Astrocyte (in vitro differentiated cells and primary cell): ENCODE measurements around the gene SAP30BP. TPM values are rescaled to one million over a fixed set of nuclear protein-coding genes. Genes with fewer than 3 reads are reported as not detected.

Experiments used
- DNase-seq: peaks from one replicate; pipeline ENCODE4 v3.0.0-alpha.2; 2010; ENCODE audit warnings: low read depth
- FAIRE-seq: peaks from 2 replicates; lab custom pipeline; 2011; peaks lifted over from hg19 to GRCh38; lab: Jason Lieb, UNC
- H2AFZ ChIP-seq: 2 replicates; pipeline ENCODE4 v1.6.0; 2012; ENCODE audit warnings: low read depth, low read length, inconsistent platforms
- H3K27ac ChIP-seq: 2 replicates; pipeline ENCODE4 v1.5.1; 2011; ENCODE audit warnings: low read depth, low read length, inconsistent platforms
- H3K27me3 ChIP-seq: 2 replicates; pipeline ENCODE4 v1.6.0; 2011; ENCODE audit warnings: low read length, inconsistent platforms; ENCODE audit not compliant: insufficient read depth
- H3K36me3 ChIP-seq: 2 replicates; pipeline ENCODE4 v1.5.1; 2011; ENCODE audit warnings: low read length, inconsistent platforms; ENCODE audit not compliant: insufficient read depth
- H3K4me1 ChIP-seq: 2 replicates; pipeline ENCODE4 v1.5.1; 2011; ENCODE audit warnings: low read length, inconsistent platforms; ENCODE audit not compliant: insufficient read depth
- H3K4me2 ChIP-seq: 2 replicates; pipeline ENCODE4 v1.6.0; 2012; ENCODE audit warnings: low read length, inconsistent platforms
- H3K4me3 ChIP-seq: 2 replicates; pipeline ENCODE4 v1.5.1; 2011; ENCODE audit warnings: low read depth, mild to moderate bottlenecking, low read length, inconsistent platforms; ENCODE audit not compliant: insufficient read depth
- H3K79me2 ChIP-seq: 2 replicates; pipeline ENCODE4 v1.6.0; 2012; ENCODE audit warnings: mild to moderate bottlenecking, low read length, inconsistent platforms; ENCODE audit not compliant: insufficient read depth
- H3K9ac ChIP-seq: 2 replicates; pipeline ENCODE4 v1.6.0; 2012; ENCODE audit warnings: mild to moderate bottlenecking, low read length, inconsistent platforms
- H3K9me3 ChIP-seq: 2 replicates; pipeline ENCODE4 v1.5.1; 2012; ENCODE audit warnings: low read depth, mild to moderate bottlenecking, low read length, inconsistent platforms; ENCODE audit not compliant: insufficient read depth
- H4K20me1 ChIP-seq: 2 replicates; pipeline ENCODE4 v1.6.0; 2012; ENCODE audit warnings: low read length, inconsistent platforms; ENCODE audit not compliant: insufficient read depth
- H3K27ac Mint-ChIP-seq: one replicate; pipeline ENCODE4 v1.8.0; 2021; ENCODE audit warnings: mild to moderate bottlenecking, mixed read lengths; ENCODE audit not compliant: unreplicated experiment
- H3K27me3 Mint-ChIP-seq: one replicate; pipeline ENCODE4 v1.8.0; 2021; ENCODE audit warnings: low read depth, mixed read lengths; ENCODE audit not compliant: unreplicated experiment
- H3K36me3 Mint-ChIP-seq: one replicate; pipeline ENCODE4 v1.8.0; 2021; ENCODE audit warnings: low read depth, mixed read lengths; ENCODE audit not compliant: unreplicated experiment
- H3K4me1 Mint-ChIP-seq: one replicate; pipeline ENCODE4 v1.8.0; 2021; ENCODE audit warnings: low read depth, mixed read lengths; ENCODE audit not compliant: unreplicated experiment
- H3K4me3 Mint-ChIP-seq: one replicate; pipeline ENCODE4 v1.8.0; 2021; ENCODE audit warnings: mild to moderate bottlenecking, moderate library complexity, mixed read lengths; ENCODE audit not compliant: unreplicated experiment
- H3K9me3 Mint-ChIP-seq: one replicate; pipeline ENCODE4 v1.8.0; 2021; ENCODE audit warnings: mild to moderate bottlenecking, mixed read lengths; ENCODE audit not compliant: unreplicated experiment
- CTCF ChIP-seq: IDR thresholded peaks from 2 replicates; pipeline ENCODE4 v1.5.1; 2011; ENCODE audit warnings: low read depth, mild to moderate bottlenecking, inconsistent platforms, low read length, moderate library complexity; ENCODE audit not compliant: insufficient read depth
- EZH2 ChIP-seq: IDR thresholded peaks from 2 replicates; pipeline ENCODE4 v1.6.1; 2012; ENCODE audit warnings: mild to moderate bottlenecking, low read length, inconsistent platforms; ENCODE audit not compliant: insufficient read depth
- total RNA-seq: library from RNA; stranded (reverse); gene quantifications from 2 replicates; pipeline ENCODE4 v1.2.1, GENCODE V29; 2021

SAP30BP gene
- total RNA-seq, 1 donor from 2014 or later: 99.2 TPM

DNA sequence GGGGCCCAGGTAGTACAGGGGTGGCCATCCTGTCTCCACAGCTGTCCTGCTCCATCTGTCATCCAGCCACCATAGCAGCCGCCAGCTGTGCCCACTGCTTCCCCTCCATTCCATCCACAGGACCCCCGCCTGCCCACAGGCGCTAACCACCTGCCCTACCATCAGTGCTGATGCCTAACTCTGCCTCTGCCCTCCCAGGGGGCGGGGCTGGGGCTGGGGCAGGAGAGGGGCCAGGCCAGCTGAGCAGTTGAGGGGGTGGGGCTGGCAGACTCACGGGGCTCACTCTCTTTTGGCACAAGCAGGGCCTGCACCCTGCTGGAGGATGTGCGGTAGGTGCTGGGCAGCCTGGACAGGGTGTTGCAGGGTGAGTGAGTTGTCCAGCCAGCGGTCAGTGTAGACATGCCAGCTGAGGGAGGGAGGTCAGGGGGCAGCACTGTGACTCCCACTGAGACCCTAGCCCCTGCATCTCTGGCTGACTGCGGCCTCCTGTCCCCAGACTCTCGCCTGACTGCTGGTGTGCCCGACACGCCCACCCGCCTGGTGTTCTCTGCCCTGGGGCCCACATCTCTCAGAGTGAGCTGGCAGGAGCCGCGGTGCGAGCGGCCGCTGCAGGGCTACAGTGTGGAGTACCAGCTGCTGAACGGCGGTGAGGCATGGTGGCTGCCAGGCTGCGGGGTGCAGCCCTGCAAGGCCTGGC, 88.2 kb downstream of the SAP30BP start:
- Mint-ChIP-seq H3K4me1 (peaks cover 5% of the 10 kb centered on the region), H3K27ac (no peak overlapping the region), H3K27me3 (peaks cover 8% of the 10 kb centered on the region), H3K4me3 (no peak overlapping the region), H3K9me3 (no peaks in the 10 kb centered on the region), H3K36me3 (peaks cover 8% of the 10 kb centered on the region)
- Histone ChIP-seq H3K4me3 (no peak overlapping the region), H4K20me1 (no peaks in the 10 kb centered on the region), H3K9me3 (no peaks in the 10 kb centered on the region), H3K9ac (no peak overlapping the region), H2AFZ (no peak overlapping the region), H3K27me3 (no peaks in the 10 kb centered on the region), H3K27ac (no peak overlapping the region), H3K79me2 (no peaks in the 10 kb centered on the region), H3K36me3 (no peaks in the 10 kb centered on the region), H3K4me2 (no peak overlapping the region), H3K4me1 (peaks cover 4% of the 10 kb centered on the region)
- no peak for TF ChIP-seq CTCF
- DNase-seq: no peak
- FAIRE-seq: no peak

GRCh38 chr17:75755990-75756389, 88.9 kb downstream of the SAP30BP start:
- peaks cover 4% of the 10 kb centered on the region for H3K4me1 ChIP-seq
- TF ChIP-seq EZH2: no peak
- no peak for TF ChIP-seq CTCF
- Mint-ChIP-seq H3K4me3 (no peak overlapping the region), H3K27me3 (peaks cover 6% of the 10 kb centered on the region), H3K36me3 (peaks cover 8% of the 10 kb centered on the region), H3K4me1 (peaks cover 5% of the 10 kb centered on the region), H3K27ac (no peak overlapping the region), H3K9me3 (no peaks in the 10 kb centered on the region)
- H3K79me2 ChIP-seq: no peaks in the 10 kb centered on the region
- H3K27ac ChIP-seq: no peak overlapping the region
- H3K4me3 ChIP-seq: no peak overlapping the region
- H3K36me3 ChIP-seq: no peaks in the 10 kb centered on the region
- H3K9ac ChIP-seq: no peak overlapping the region
- no peak overlapping the region for H3K4me2 ChIP-seq
- no peaks in the 10 kb centered on the region for H3K9me3 ChIP-seq
- no peaks in the 10 kb centered on the region for H4K20me1 ChIP-seq
- H2AFZ ChIP-seq: no peak overlapping the region
- DNase-seq (no peak), FAIRE-seq (no peak)
- H3K27me3 ChIP-seq: no peaks in the 10 kb centered on the region

GRCh38 chr17:75756451-75757085, 89.4 kb downstream of the SAP30BP start:
- Mint-ChIP-seq H3K27me3 (peaks cover 6% of the 10 kb centered on the region), H3K9me3 (no peaks in the 10 kb centered on the region), H3K36me3 (peaks cover 8% of the 10 kb centered on the region), H3K27ac (no peak overlapping the region), H3K4me1 (peaks cover 5% of the 10 kb centered on the region), H3K4me3 (no peak overlapping the region)
- DNase-seq: no peak
- Histone ChIP-seq H3K79me2 (no peaks in the 10 kb centered on the region), H4K20me1 (no peaks in the 10 kb centered on the region), H3K9ac (no peak overlapping the region), H3K27me3 (no peaks in the 10 kb centered on the region), H3K4me2 (no peak overlapping the region), H3K27ac (no peak overlapping the region), H3K4me3 (no peak overlapping the region), H3K9me3 (no peaks in the 10 kb centered on the region), H2AFZ (no peak overlapping the region), H3K36me3 (no peaks in the 10 kb centered on the region), H3K4me1 (peaks cover 4% of the 10 kb centered on the region)
- TF ChIP-seq CTCF (no peak), EZH2 (no peak)
- no peak for FAIRE-seq
